Measurements from ENCODE around the gene MYG1. TPM values are rescaled to one million over a fixed set of nuclear protein-coding genes. Genes with fewer than 3 reads are reported as not detected.

Gene MYG1
- total RNA-seq, 1 experiment from 2014 or later = 65.1 TPM

DNA sequence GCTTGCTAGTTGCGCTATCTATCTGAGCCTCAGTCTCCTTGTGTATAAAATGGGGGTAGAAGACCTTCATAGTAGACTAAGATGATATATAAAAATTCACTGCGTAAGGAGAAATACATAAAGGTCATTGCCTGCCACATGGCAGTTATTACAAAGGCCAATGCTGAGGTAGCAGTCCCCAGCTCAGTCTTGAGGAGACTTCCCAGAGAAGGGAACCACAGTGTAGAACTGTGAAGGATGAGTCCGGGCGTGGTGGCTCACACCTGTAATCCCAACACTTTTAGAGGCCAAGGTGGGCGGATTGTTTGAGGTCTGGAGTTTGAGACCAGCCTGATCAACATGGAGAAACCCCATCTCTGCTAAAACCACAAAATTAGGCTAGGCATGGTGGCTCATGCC, 53.8 kb downstream of the MYG1 start:
- DNase-seq (ENCODE audit: low spot score) = no peak

DNA sequence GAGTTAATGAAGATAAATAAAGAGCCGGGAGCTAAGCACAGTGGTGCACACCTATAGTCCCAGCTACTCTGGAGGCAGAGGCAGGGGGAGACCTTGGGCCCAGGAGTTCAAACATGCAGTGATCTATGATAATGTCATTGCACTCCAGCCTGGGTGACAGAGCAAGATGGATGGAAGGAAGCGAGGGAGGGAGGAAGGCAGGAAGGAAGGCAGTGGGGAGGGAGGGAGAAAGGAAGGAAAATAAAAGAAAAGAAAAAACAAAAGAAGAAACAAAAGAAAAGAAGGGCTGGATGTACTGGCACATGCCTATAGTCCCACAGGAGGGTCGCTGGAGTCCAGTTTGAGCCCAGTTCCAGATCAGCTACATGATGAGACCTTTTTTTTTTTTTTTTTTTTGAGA, 55.6 kb downstream of the MYG1 start:
- DNase-seq (ENCODE audit: low spot score) = no peak

Other genes with a start within 250 kb of the MYG1 start
- 18.9 and 24.5 TPM in 2 replicates for gene TNS2, start 249.6 kb upstream of the MYG1 start, total RNA-seq (2014; rRNA removed; shearing (Covaris generic))
- 15.2 and 19.6 TPM in 2 replicates for gene SPRYD3, start 220.3 kb upstream of the MYG1 start, total RNA-seq (2014; rRNA removed; shearing (Covaris generic))
- gene IGFBP6, start 202.0 kb upstream of the MYG1 start, total RNA-seq (2014; rRNA removed; shearing (Covaris generic)) = 104 and 147 TPM in 2 replicates
- gene SOAT2, start 196.2 kb upstream of the MYG1 start, total RNA-seq (2014; rRNA removed; shearing (Covaris generic)) = 0.17 TPM in 1 of 2 replicates, not detected in the other
- 3.0 and 15.2 TPM in 2 replicates for gene ZNF740, start 119.0 kb upstream of the MYG1 start, total RNA-seq (2014; rRNA removed; shearing (Covaris generic))
- gene CSAD, start 118.8 kb upstream of the MYG1 start, total RNA-seq (2014; rRNA removed; shearing (Covaris generic)) = 2.6 and 9.2 TPM in 2 replicates
- 0.09 and 2.1 TPM in 2 replicates for gene ITGB7, start 92.4 kb upstream of the MYG1 start, total RNA-seq (2014; rRNA removed; shearing (Covaris generic))
- 19.2 and 25.0 TPM in 2 replicates for gene RARG, start 67.5 kb upstream of the MYG1 start, total RNA-seq (2014; rRNA removed; shearing (Covaris generic))
- 19.1 and 29.4 TPM in 2 replicates for gene ESPL1, start 31.4 kb upstream of the MYG1 start, total RNA-seq (2014; rRNA removed; shearing (Covaris generic))
- 407 and 456 TPM in 2 replicates for gene PFDN5, start 4.2 kb upstream of the MYG1 start, total RNA-seq (2014; rRNA removed; shearing (Covaris generic))
- 48.4 and 62.9 TPM in 2 replicates for gene AAAS, start 21.9 kb downstream of the MYG1 start, total RNA-seq (2014; rRNA removed; shearing (Covaris generic))
- 0.05 TPM in 1 of 2 replicates, not detected in the other for gene SP7, start 36.7 kb downstream of the MYG1 start, total RNA-seq (2014; rRNA removed; shearing (Covaris generic))
- gene SP1, start 80.5 kb downstream of the MYG1 start, total RNA-seq (2014; rRNA removed; shearing (Covaris generic)) = 30.2 and 32.8 TPM in 2 replicates
- gene AMHR2, start 124.2 kb downstream of the MYG1 start, total RNA-seq (2014; rRNA removed; shearing (Covaris generic)) = 0.57 TPM in 1 of 2 replicates, not detected in the other
- 75.2 and 180 TPM in 2 replicates for gene PRR13, start 142.0 kb downstream of the MYG1 start, total RNA-seq (2014; rRNA removed; shearing (Covaris generic))
- 107 and 137 TPM in 2 replicates for gene PCBP2, start 152.4 kb downstream of the MYG1 start, total RNA-seq (2014; rRNA removed; shearing (Covaris generic))
- gene MAP3K12, start 199.8 kb downstream of the MYG1 start, total RNA-seq (2014; rRNA removed; shearing (Covaris generic)) = 14.0 and 14.7 TPM in 2 replicates
- gene TARBP2, start 201.6 kb downstream of the MYG1 start, total RNA-seq (2014; rRNA removed; shearing (Covaris generic)) = 53.2 and 60.0 TPM in 2 replicates
- gene NPFF, start 207.8 kb downstream of the MYG1 start, total RNA-seq (2014; rRNA removed; shearing (Covaris generic)) = not detected in 2 replicates